OCI-LY1 (cell line): ENCODE data around the gene FAU.

ENCODE experiments used
- EZH2 ChIP-seq: fragments of 200-600 bp; sonication (generic), shearing (Covaris generic); IDR thresholded peaks from 2 replicates; pipeline ENCODE4 v1.8.0; 2017; ENCODE audit warnings: borderline replicate concordance, mixed run types, mild to moderate bottlenecking, antibody characterized with exemption, low read length, moderate library complexity, mixed read lengths
- TF ChIP-seq, protein P1 (sequence below): fragments of 200-600 bp; sonication (generic), shearing (Covaris generic); IDR thresholded peaks from 2 replicates; pipeline ENCODE4 v1.5.1; 2017; ENCODE audit warnings: mild to moderate bottlenecking, antibody characterized with exemption, low read length, moderate library complexity, mixed read lengths

DNA sequence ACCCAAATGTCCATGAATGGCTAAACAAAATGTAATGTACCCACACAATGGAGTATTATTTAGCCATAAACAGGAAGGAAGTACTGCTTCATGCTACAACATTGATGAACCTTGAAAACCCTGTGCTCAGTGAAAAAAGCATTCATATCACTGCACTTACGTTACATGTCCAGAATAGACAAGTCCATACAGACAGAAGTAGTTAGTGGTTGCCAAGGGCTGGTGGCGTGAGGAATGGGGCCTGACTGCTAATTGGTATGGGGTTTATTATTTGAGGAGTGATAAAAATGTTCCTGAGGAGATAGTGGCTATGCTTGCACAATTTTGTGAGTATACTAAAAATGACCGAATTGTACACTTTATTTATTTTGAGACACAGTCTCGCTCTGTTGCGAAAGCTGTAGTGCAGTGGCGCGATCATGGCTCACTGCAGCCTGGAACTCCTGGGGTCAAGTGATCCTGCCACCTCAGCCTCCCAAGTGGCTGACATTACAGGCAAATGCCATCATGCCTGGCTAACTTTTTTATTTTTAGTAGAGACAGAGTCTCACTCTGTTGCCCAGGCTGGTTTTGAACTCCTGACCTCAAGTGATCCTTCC, 20.1 kb upstream of the FAU start:
- TF ChIP-seq, protein P1, sequence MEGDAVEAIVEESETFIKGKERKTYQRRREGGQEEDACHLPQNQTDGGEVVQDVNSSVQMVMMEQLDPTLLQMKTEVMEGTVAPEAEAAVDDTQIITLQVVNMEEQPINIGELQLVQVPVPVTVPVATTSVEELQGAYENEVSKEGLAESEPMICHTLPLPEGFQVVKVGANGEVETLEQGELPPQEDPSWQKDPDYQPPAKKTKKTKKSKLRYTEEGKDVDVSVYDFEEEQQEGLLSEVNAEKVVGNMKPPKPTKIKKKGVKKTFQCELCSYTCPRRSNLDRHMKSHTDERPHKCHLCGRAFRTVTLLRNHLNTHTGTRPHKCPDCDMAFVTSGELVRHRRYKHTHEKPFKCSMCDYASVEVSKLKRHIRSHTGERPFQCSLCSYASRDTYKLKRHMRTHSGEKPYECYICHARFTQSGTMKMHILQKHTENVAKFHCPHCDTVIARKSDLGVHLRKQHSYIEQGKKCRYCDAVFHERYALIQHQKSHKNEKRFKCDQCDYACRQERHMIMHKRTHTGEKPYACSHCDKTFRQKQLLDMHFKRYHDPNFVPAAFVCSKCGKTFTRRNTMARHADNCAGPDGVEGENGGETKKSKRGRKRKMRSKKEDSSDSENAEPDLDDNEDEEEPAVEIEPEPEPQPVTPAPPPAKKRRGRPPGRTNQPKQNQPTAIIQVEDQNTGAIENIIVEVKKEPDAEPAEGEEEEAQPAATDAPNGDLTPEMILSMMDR: no peak
- TF ChIP-seq EZH2: no peak
